WTC11 (cell line): ENCODE results near the gene PLEKHM1. TPM values are rescaled to one million over a fixed set of nuclear protein-coding genes. Genes with fewer than 3 reads are reported as not detected.
A peak's percentile ranks its signal among the peaks of the same experiment; 100 is the strongest.

ENCODE experiments used
- CREB1 ChIP-seq: sonication (generic); formaldehyde crosslinking; IDR thresholded peaks from 2 replicates; pipeline ENCODE4 v1.8.0; 2023; ENCODE audit warnings: mild to moderate bottlenecking, missing genetic modification reagents
- ESRRA ChIP-seq: sonication (generic); formaldehyde crosslinking; IDR thresholded peaks from 2 replicates; pipeline ENCODE4 v1.8.1; 2022; ENCODE audit warnings: mild to moderate bottlenecking, missing genetic modification reagents, borderline replicate concordance
- FOXK1 ChIP-seq: sonication (generic); formaldehyde crosslinking; IDR thresholded peaks from 2 replicates; pipeline ENCODE4 v1.8.0; 2022; ENCODE audit warnings: mild to moderate bottlenecking, moderate library complexity, missing genetic modification reagents
- GRHL2 ChIP-seq: fragments of 250-450 bp; sonication (Bioruptor Pico); IDR thresholded peaks from 2 replicates; pipeline ENCODE4 v1.8.0; 2022; ENCODE audit warnings: mild to moderate bottlenecking, moderate library complexity; ENCODE audit not compliant: insufficient replicate concordance, severe bottlenecking
- GTF2I ChIP-seq: fragments of 250-450 bp; sonication (Bioruptor Pico); conservative IDR thresholded peaks from 2 replicates; pipeline ENCODE4 v1.4.0; 2021; ENCODE audit warnings: mild to moderate bottlenecking
- JUN ChIP-seq: sonication (generic); formaldehyde crosslinking; IDR thresholded peaks from 2 replicates; pipeline ENCODE4 v1.8.0; 2023; ENCODE audit warnings: mild to moderate bottlenecking, missing genetic modification reagents
- NFATC4 ChIP-seq: fragments of 250-450 bp; sonication (Bioruptor Pico); IDR thresholded peaks from 2 replicates; pipeline ENCODE4 v1.9.0; 2021; ENCODE audit warnings: mild to moderate bottlenecking
- NFE2L1 ChIP-seq: sonication (generic); formaldehyde crosslinking; IDR thresholded peaks from 2 replicates; pipeline ENCODE4 v1.8.1; 2023; ENCODE audit warnings: missing genetic modification reagents
- NFYB ChIP-seq: sonication (generic); formaldehyde crosslinking; conservative IDR thresholded peaks from 2 replicates; pipeline ENCODE4 v1.8.0; 2022; ENCODE audit warnings: low read depth, missing genetic modification reagents
- NR2C2 ChIP-seq: sonication (generic); formaldehyde crosslinking; IDR thresholded peaks from 2 replicates; pipeline ENCODE4 v1.8.0; 2022; ENCODE audit warnings: mild to moderate bottlenecking, missing genetic modification reagents
- OVOL2 ChIP-seq: fragments of 250-450 bp; sonication (Bioruptor Pico); IDR thresholded peaks from 2 replicates; pipeline ENCODE4 v1.9.0; 2021; ENCODE audit warnings: mild to moderate bottlenecking, borderline replicate concordance
- SOX15 ChIP-seq: fragments of 250-450 bp; sonication (Bioruptor Pico); IDR thresholded peaks from 2 replicates; pipeline ENCODE4 v1.9.0; 2021; ENCODE audit warnings: mild to moderate bottlenecking
- STAT6 ChIP-seq: sonication (generic); formaldehyde crosslinking; conservative IDR thresholded peaks from 2 replicates; pipeline ENCODE4 v1.8.1; 2023; ENCODE audit warnings: mild to moderate bottlenecking, low read depth, missing genetic modification reagents, moderate library complexity
- TCF7 ChIP-seq: sonication (generic); formaldehyde crosslinking; IDR thresholded peaks from 2 replicates; pipeline ENCODE4 v1.8.0; 2022; ENCODE audit warnings: mild to moderate bottlenecking, low read depth, missing genetic modification reagents, moderate library complexity
- ZBTB43 ChIP-seq: sonication (generic); formaldehyde crosslinking; IDR thresholded peaks from 2 replicates; pipeline ENCODE4 v1.8.1; 2023; ENCODE audit warnings: mild to moderate bottlenecking, missing genetic modification reagents
- ZNF317 ChIP-seq: sonication (generic); formaldehyde crosslinking; IDR thresholded peaks from 2 replicates; pipeline ENCODE4 v1.8.1; 2023; ENCODE audit warnings: low read depth, mild to moderate bottlenecking, moderate library complexity, missing genetic modification reagents, borderline replicate concordance
- ZNF423 ChIP-seq: fragments of 250-450 bp; sonication (Bioruptor Pico); IDR thresholded peaks from 2 replicates; pipeline ENCODE4 v2.1.2; 2022; ENCODE audit warnings: mild to moderate bottlenecking, moderate library complexity
- total RNA-seq: library from RNA; stranded (reverse); gene quantifications from 3 replicates; pipeline ENCODE4 v1.2.3, GENCODE V29; 2021
- TF ChIP-seq, protein P1 (sequence below): fragments of 250-450 bp; sonication (Bioruptor Pico); IDR thresholded peaks from 2 replicates; pipeline ENCODE4 v1.9.0; 2021; ENCODE audit warnings: mild to moderate bottlenecking, borderline replicate concordance
- TF ChIP-seq, protein P2 (sequence below): sonication (generic); formaldehyde crosslinking; IDR thresholded peaks from 2 replicates; pipeline ENCODE4 v1.8.0; 2022; ENCODE audit warnings: mild to moderate bottlenecking, missing genetic modification reagents
- TF ChIP-seq, protein P3 (sequence below): sonication (generic); formaldehyde crosslinking; conservative IDR thresholded peaks from 2 replicates; pipeline ENCODE4 v1.8.1; 2022; ENCODE audit warnings: mild to moderate bottlenecking, missing genetic modification reagents
- TF ChIP-seq, protein P4 (sequence below): sonication (generic); formaldehyde crosslinking; IDR thresholded peaks from 2 replicates; pipeline ENCODE4 v1.8.1; 2023; ENCODE audit warnings: mild to moderate bottlenecking, missing genetic modification reagents, moderate library complexity
- TF ChIP-seq, protein P5 (sequence below): sonication (generic); formaldehyde crosslinking; IDR thresholded peaks from 2 replicates; pipeline ENCODE4 v1.8.1; 2022; ENCODE audit warnings: mild to moderate bottlenecking, moderate library complexity, missing genetic modification reagents

PLEKHM1 gene
- total RNA-seq, 1 experiment from 2014 or later, result 19.6 TPM

DNA sequence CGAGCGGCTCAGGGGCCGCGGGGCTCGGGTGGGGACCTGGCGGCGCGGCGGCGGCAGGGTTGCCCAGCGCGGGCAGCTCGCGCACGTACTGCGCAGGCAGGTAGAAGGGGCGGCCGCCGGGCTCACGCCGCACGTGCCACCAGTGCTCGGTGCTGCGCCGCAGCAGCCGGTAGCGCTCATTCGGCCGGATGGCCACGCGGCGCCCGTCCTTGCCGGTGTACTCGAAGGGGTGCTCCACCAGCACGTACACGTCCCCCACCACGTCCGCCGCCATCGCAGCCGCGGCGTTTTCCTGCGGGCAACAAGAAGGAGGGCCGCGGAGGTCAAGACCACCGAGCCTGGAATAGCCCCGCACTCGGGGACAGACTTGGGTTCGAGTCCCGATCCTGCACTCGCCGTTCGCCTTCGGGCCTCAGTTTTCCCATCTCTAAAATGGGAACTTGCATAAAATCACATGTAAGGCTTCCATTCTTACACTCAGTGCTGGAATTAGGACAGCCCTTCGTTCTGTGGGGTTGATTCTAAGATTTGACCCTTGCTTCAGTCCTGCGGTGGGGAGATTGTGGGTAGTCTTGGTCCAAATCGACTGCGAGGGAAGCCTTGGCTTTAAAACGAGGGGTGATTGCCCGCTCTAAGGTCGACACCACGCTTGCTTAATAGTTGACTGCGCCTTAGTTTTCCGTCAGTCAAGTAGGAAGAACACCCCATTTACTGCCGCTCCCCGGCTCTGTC, 60.3 kb downstream of the PLEKHM1 start (continued):
- no peak for TF ChIP-seq STAT6
- peak; percentile 26; the same call in 1 of the 2 replicates for TF ChIP-seq NFYB (CRISPR knock-in tag)
- TF ChIP-seq, protein P1, sequence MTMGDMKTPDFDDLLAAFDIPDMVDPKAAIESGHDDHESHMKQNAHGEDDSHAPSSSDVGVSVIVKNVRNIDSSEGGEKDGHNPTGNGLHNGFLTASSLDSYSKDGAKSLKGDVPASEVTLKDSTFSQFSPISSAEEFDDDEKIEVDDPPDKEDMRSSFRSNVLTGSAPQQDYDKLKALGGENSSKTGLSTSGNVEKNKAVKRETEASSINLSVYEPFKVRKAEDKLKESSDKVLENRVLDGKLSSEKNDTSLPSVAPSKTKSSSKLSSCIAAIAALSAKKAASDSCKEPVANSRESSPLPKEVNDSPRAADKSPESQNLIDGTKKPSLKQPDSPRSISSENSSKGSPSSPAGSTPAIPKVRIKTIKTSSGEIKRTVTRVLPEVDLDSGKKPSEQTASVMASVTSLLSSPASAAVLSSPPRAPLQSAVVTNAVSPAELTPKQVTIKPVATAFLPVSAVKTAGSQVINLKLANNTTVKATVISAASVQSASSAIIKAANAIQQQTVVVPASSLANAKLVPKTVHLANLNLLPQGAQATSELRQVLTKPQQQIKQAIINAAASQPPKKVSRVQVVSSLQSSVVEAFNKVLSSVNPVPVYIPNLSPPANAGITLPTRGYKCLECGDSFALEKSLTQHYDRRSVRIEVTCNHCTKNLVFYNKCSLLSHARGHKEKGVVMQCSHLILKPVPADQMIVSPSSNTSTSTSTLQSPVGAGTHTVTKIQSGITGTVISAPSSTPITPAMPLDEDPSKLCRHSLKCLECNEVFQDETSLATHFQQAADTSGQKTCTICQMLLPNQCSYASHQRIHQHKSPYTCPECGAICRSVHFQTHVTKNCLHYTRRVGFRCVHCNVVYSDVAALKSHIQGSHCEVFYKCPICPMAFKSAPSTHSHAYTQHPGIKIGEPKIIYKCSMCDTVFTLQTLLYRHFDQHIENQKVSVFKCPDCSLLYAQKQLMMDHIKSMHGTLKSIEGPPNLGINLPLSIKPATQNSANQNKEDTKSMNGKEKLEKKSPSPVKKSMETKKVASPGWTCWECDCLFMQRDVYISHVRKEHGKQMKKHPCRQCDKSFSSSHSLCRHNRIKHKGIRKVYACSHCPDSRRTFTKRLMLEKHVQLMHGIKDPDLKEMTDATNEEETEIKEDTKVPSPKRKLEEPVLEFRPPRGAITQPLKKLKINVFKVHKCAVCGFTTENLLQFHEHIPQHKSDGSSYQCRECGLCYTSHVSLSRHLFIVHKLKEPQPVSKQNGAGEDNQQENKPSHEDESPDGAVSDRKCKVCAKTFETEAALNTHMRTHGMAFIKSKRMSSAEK (CRISPR knock-in tag), result no peak
- no peak for TF ChIP-seq NR2C2 (CRISPR knock-in tag)
- TF ChIP-seq GRHL2 (CRISPR knock-in tag), result no peak
- TF ChIP-seq, protein P2, sequence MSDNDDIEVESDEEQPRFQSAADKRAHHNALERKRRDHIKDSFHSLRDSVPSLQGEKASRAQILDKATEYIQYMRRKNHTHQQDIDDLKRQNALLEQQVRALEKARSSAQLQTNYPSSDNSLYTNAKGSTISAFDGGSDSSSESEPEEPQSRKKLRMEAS (CRISPR knock-in tag), result peak; percentile 48; the same call in 1 of the 2 replicates
- no peak for TF ChIP-seq NFATC4 (CRISPR knock-in tag)
- no peak for TF ChIP-seq CREB1 (CRISPR knock-in tag)
- TF ChIP-seq ZBTB43, result no peak
- TF ChIP-seq, protein P3, sequence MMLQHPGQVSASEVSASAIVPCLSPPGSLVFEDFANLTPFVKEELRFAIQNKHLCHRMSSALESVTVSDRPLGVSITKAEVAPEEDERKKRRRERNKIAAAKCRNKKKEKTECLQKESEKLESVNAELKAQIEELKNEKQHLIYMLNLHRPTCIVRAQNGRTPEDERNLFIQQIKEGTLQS (CRISPR knock-in tag), result no peak
- TF ChIP-seq FOXK1 (CRISPR knock-in tag), result 0 out of 2 replicates have a peak, but pooled peaks have one; percentile 37
- TF ChIP-seq JUN, result no peak
- peak; percentile 55; the same call in 1 of the 2 replicates for TF ChIP-seq TCF7 (CRISPR knock-in tag)
- TF ChIP-seq ZNF423, result no peak
- TF ChIP-seq GTF2I (CRISPR knock-in tag), result peak; percentile 94
- TF ChIP-seq SOX15 (CRISPR knock-in tag), result no peak
- peak; percentile 72 for TF ChIP-seq NFE2L1 (CRISPR knock-in tag)
- TF ChIP-seq ZNF317 (CRISPR knock-in tag), result 0 out of 2 replicates have a peak, but pooled peaks have one; percentile 15
- TF ChIP-seq, protein P4, sequence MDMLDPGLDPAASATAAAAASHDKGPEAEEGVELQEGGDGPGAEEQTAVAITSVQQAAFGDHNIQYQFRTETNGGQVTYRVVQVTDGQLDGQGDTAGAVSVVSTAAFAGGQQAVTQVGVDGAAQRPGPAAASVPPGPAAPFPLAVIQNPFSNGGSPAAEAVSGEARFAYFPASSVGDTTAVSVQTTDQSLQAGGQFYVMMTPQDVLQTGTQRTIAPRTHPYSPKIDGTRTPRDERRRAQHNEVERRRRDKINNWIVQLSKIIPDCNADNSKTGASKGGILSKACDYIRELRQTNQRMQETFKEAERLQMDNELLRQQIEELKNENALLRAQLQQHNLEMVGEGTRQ (CRISPR knock-in tag), result peak; percentile 20; the same call in 1 of the 2 replicates
- peak; percentile 65; the same call in 1 of the 2 replicates for TF ChIP-seq ESRRA (CRISPR knock-in tag)
- TF ChIP-seq OVOL2 (CRISPR knock-in tag), result no peak
- TF ChIP-seq, protein P5, sequence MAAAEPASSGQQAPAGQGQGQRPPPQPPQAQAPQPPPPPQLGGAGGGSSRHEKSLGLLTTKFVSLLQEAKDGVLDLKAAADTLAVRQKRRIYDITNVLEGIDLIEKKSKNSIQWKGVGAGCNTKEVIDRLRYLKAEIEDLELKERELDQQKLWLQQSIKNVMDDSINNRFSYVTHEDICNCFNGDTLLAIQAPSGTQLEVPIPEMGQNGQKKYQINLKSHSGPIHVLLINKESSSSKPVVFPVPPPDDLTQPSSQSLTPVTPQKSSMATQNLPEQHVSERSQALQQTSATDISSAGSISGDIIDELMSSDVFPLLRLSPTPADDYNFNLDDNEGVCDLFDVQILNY (CRISPR knock-in tag), result 0 out of 2 replicates have a peak, but pooled peaks have one; percentile 29
- TF ChIP-seq, all 79 proteins: peak for 14
